Gastroesophageal sphincter (tissue), 4 donors: ENCODE results near the gene ZCWPW2. TPM values are rescaled to one million over a fixed set of nuclear protein-coding genes. Genes with fewer than 3 reads are reported as not detected.

Source experiments
- ATAC-seq: fragments of 150-250 bp; one replicate; pipeline ENCODE4 v1.9.1; 2016; ENCODE audit warnings: mild to moderate bottlenecking, moderate library complexity
- H3K27ac ChIP-seq, 4 donors: fragments of 200-600 bp; sonication (generic) in 3 of 4; 1 replicate in 3 of 4; 2 replicates in 1 of 4; pipeline ENCODE4 v1.5.1; 2016 to 2019
- H3K27me3 ChIP-seq: fragments of 200-600 bp; sonication (generic); one replicate; pipeline ENCODE4 v1.5.1; 2019
- H3K36me3 ChIP-seq, 2 donors: fragments of 200-600 bp; sonication (generic); one replicate each; pipeline ENCODE4 v1.5.1; 2019; ENCODE audit warnings: control low read depth in 1 of 2
- H3K4me1 ChIP-seq, 3 donors: fragments of 200-600 bp; sonication (generic); 1 replicate in 2 of 3; 2 replicates in 1 of 3; pipeline ENCODE4 v1.5.1; 2016 to 2019; ENCODE audit warnings: control low read depth in 2 of 3
- H3K4me3 ChIP-seq, 2 donors: fragments of 200-600 bp; sonication (generic); one replicate each; pipeline ENCODE4 v1.5.1; 2019; ENCODE audit warnings: mild to moderate bottlenecking in 1 of 2, moderate library complexity in 1 of 2
- H3K9me3 ChIP-seq, 3 donors: fragments of 200-600 bp; sonication (generic); one replicate each; pipeline ENCODE4 v1.5.1; 2017 to 2019; ENCODE audit warnings: control low read depth in 2 of 3
- EP300 ChIP-seq: sonication (generic); formaldehyde crosslinking; IDR thresholded peaks from one replicate; pipeline ENCODE4 v1.6.1; 2017; ENCODE audit warnings: antibody characterized with exemption, mild to moderate bottlenecking
- POLR2A ChIP-seq, 2 donors: fragments of 450-650 bp; IDR thresholded peaks; one replicate each; pipeline ENCODE4 v1.6.1; 2017; ENCODE audit warnings: antibody characterized with exemption in 2 of 2, mild to moderate bottlenecking in 2 of 2, moderate library complexity in 1 of 2
- POLR2AphosphoS5 ChIP-seq: sonication (generic); formaldehyde crosslinking; IDR thresholded peaks from one replicate; pipeline ENCODE4 v1.6.1; 2017; ENCODE audit warnings: antibody characterized with exemption
- WGBS, 2 donors: methylation state at CpG; one replicate each; pipeline ENCODE4 v1.1.5; 2018; ENCODE audit warnings: low coverage in 1 of 2; 5-methylcytosine and 5-hydroxymethylcytosine counted together
- total RNA-seq, 4 donors: library from RNA; depleted of rRNA; stranded (reverse); fragments of >200 nt; gene quantifications; one replicate each; pipeline ENCODE4 v1.1.0, GENCODE V29; 2016
- TF ChIP-seq, protein P1 (sequence below), 4 experiments: fragments of 200-600 bp in 2 of 4; fragments of 450-650 bp in 2 of 4; sonication (generic) in 1 of 4; IDR thresholded peaks; one replicate each; pipeline ENCODE4 v1.5.1; 2017 to 2019; ENCODE audit warnings: antibody characterized with exemption in 4 of 4, mild to moderate bottlenecking in 2 of 4, moderate library complexity in 2 of 4

The ZCWPW2 gene
- total RNA-seq, 4 donors from 2014 or later: 0.99 to 9.8 (median 1.1) TPM

DNA sequence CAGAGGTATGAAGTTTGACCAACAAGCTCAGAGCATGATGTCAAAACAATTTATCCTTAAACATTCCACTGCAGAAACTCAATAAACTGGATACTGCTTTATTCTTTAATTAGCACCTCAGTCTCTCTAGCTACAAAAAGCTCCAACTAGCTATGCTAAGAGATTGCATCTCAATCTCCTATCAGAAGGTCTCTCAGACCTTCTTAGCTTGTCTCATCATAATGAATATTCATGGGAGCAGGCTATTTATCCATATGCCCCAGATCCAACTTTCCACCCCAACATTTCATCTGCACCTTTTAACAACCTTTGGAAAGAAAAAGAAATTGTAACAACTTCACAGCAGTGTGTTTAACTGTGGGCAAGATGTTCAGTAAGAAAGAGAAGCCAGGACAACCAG, 11.3 kb upstream of the ZCWPW2 start:
- no peaks in the 10 kb centered on the region for H3K27me3 ChIP-seq
- peaks cover 0 to 6% (median 0%) of the 10 kb centered on the region in 3 donors for H3K4me1 ChIP-seq
- no peak overlapping the region for H3K27ac ChIP-seq
- H3K4me3 ChIP-seq: no peak overlapping the region
- TF ChIP-seq, protein P1, sequence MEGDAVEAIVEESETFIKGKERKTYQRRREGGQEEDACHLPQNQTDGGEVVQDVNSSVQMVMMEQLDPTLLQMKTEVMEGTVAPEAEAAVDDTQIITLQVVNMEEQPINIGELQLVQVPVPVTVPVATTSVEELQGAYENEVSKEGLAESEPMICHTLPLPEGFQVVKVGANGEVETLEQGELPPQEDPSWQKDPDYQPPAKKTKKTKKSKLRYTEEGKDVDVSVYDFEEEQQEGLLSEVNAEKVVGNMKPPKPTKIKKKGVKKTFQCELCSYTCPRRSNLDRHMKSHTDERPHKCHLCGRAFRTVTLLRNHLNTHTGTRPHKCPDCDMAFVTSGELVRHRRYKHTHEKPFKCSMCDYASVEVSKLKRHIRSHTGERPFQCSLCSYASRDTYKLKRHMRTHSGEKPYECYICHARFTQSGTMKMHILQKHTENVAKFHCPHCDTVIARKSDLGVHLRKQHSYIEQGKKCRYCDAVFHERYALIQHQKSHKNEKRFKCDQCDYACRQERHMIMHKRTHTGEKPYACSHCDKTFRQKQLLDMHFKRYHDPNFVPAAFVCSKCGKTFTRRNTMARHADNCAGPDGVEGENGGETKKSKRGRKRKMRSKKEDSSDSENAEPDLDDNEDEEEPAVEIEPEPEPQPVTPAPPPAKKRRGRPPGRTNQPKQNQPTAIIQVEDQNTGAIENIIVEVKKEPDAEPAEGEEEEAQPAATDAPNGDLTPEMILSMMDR (IDR thresholded peaks at IDR 0.05): no peak
- peaks cover 0 to 49% of the 10 kb centered on the region in 2 donors for H3K36me3 ChIP-seq
- no peaks in the 10 kb centered on the region for H3K9me3 ChIP-seq
- ATAC-seq: no peak

DNA sequence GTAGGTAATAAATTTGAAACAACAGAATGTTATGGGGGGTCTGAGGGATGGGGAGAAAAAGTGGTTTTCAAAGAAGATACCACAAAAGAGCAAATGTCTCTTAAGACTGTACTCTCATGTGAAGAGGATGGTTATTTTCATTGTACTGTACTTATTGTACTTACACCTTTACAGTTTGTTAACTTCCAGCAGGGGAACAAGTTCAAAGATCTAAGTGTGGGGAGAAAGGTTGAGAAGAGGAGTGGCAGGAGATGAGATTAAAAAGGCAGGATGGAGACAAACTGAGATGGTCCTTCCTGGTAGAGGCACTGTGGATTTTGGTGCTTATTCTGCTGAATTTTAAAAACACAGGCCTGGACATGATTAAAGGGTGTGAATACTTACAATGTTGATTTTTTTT, 5.4 kb upstream of the ZCWPW2 start:
- H3K9me3 ChIP-seq: no peaks in the 10 kb centered on the region
- H3K4me3 ChIP-seq: no peak overlapping the region
- no peak for ATAC-seq
- peaks cover 7 to 62% (median 17%) of the 10 kb centered on the region in 3 donors for H3K4me1 ChIP-seq
- TF ChIP-seq POLR2A (IDR thresholded peaks at IDR 0.05) (no peak), EP300 (no peak), POLR2AphosphoS5 (no peak)
- TF ChIP-seq, protein P1 (IDR thresholded peaks at IDR 0.05): no peak
- peak overlapping the region in 3 of 4 donors; percentile 13 to 41 (median 40) for H3K27ac ChIP-seq
- no peaks in the 10 kb centered on the region for H3K27me3 ChIP-seq
- peaks cover 0 to 19% of the 10 kb centered on the region in 2 donors for H3K36me3 ChIP-seq

DNA sequence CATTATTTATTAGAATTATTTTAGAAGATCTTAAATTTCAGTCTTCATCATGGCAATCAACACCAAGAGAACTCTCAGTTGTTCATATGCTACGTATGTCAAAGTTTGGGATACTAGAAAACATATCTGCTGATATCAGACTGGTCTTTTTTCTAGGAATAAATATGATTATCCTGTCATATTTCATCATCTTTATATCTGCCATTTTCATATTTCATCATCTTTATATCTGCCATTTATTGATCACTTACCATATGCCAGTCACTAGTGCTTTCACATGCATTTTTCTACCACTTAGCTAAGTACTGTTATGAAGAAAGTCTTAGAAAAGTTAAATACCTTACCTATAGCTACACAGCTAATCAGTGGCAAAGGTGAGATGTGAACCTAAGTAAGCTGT, 2.8 kb upstream of the ZCWPW2 start:
- TF ChIP-seq, protein P1 (IDR thresholded peaks at IDR 0.05): no peak
- no peak for TF ChIP-seq EP300
- no peak for TF ChIP-seq POLR2AphosphoS5
- TF ChIP-seq POLR2A (IDR thresholded peaks at IDR 0.05): no peak
- H3K36me3 ChIP-seq: no peaks in the 10 kb centered on the region
- no peak overlapping the region for H3K27ac ChIP-seq
- no peaks in the 10 kb centered on the region for H3K9me3 ChIP-seq
- no peak overlapping the region for H3K4me3 ChIP-seq
- H3K27me3 ChIP-seq: no peaks in the 10 kb centered on the region
- WGBS, 2 donors: 100% methylated on average over 1 of the region's 1 CpG
- ATAC-seq: no peak
- peaks cover 7 to 73% (median 17%) of the 10 kb centered on the region in 3 donors for H3K4me1 ChIP-seq

DNA sequence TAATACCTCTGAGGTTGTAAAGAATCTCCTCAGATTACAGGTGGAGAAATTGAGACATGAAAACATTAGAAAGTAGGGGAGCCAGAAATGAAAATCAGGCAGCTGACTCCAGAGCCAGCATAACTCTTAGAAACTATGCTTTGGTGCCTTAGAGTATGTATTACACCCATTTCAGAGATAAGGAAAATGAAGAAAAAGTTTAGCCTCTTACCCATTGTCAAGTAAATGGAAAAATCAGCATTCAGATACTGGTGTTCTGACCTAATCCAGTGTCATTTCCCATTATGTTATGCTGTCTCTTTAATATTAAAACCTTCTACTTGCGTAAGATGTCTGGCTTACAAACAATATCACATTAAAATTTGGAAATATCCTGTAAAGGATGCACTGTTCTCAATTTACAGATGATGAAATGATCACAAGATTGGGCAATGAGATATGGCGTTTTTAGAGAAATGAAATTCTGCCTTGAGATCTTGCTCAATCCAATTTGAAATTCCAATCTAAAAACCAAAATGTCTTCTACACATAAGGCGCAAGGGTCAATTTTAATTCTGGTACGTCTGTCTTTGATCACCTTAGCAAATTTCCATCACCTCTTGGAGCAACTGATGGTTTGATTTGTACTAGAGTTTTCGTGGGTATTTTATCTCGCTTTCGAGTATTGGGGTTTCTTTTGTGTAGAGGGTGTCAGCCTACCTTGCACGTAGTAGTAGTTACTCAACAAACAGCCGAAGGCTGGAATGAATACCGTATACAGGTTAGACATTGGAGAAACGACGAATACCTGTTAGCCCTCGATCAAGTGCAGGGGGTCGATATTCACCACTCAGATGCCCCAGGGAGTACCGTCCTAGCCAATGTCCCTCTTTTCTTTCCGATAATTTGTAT, 902 bp upstream of the ZCWPW2 start:
- WGBS, 2 donors: 24 to 27% methylated on average over 13 to 16 of the region's 16 CpGs

More for the DNA sequence above, 902 bp upstream of the ZCWPW2 start:
- ATAC-seq: peak; percentile 6
- H3K4me1 ChIP-seq: peaks cover 7 to 63% (median 17%) of the 10 kb centered on the region in 3 donors
- H3K9me3 ChIP-seq: peaks cover 0 to 11% (median 0%) of the 10 kb centered on the region in 3 donors
- peak overlapping the region; percentile 97 to 98 (median 98) for H3K27ac ChIP-seq
- peak overlapping the region; percentile 75 to 80 for H3K4me3 ChIP-seq
- H3K36me3 ChIP-seq: peaks cover 0 to 8% of the 10 kb centered on the region in 2 donors
- H3K27me3 ChIP-seq: no peaks in the 10 kb centered on the region
- TF ChIP-seq, protein P1 (IDR thresholded peaks at IDR 0.05): no peak
- TF ChIP-seq POLR2AphosphoS5 (peak; percentile 85), POLR2A (IDR thresholded peaks at IDR 0.05) (no peak)
